Measurements from ENCODE around the gene LAMB3.

- TF ChIP-seq CTCF (IDR thresholded peaks at IDR 0.05) (no peak), POLR2A (IDR thresholded peaks at IDR 0.05) (no peak)
Observed at GRCh38 chr1:209655411-209656231, 3.4 kb upstream of the LAMB3 start.

Measured in adrenal gland (tissue), 5 donors.